ENCODE results near the gene ARPC2. TPM values are rescaled to one million over a fixed set of nuclear protein-coding genes. Genes with fewer than 3 reads are reported as not detected.

ARPC2 gene
- total and polyA plus RNA-seq, 7 donors = 235 to 517 (median 267) TPM

- intact Hi-C loops (cut with DNase I) = loop anchor here (5.0 to 10.0 kb wide), 4 partner anchors 77 to 354 kb away; partner anchors contain the start of genes CNOT9 and USP37
- no peak for DNase-seq
- TF ChIP-seq POLR2A (IDR thresholded peaks at IDR 0.05) (no peak), EP300 (IDR thresholded peaks at IDR 0.05) (no peak), CTCF (IDR thresholded peaks at IDR 0.05) (no peak), POLR2AphosphoS5 (IDR thresholded peaks at IDR 0.05) (no peak)
- Histone ChIP-seq H3K27me3 (no peaks in the 10 kb centered on the region), H3K9me3 (no peaks in the 10 kb centered on the region), H3K4me1 (peaks cover 0 to 66% (median 64%) of the 10 kb centered on the region in 4 donors), H3K4me3 (peak overlapping the region; percentile 67 to 97 (median 86)), H3K27ac (peak overlapping the region; percentile 91 to 99 (median 96)), H3K36me3 (no peaks in the 10 kb centered on the region)
- WGBS, 2 donors = 34 to 36% methylated on average over 12 of the region's 12 CpGs
Measured at GRCh38 chr2:218290316-218291261, 73.6 kb downstream of the ARPC2 start.

DNA sequence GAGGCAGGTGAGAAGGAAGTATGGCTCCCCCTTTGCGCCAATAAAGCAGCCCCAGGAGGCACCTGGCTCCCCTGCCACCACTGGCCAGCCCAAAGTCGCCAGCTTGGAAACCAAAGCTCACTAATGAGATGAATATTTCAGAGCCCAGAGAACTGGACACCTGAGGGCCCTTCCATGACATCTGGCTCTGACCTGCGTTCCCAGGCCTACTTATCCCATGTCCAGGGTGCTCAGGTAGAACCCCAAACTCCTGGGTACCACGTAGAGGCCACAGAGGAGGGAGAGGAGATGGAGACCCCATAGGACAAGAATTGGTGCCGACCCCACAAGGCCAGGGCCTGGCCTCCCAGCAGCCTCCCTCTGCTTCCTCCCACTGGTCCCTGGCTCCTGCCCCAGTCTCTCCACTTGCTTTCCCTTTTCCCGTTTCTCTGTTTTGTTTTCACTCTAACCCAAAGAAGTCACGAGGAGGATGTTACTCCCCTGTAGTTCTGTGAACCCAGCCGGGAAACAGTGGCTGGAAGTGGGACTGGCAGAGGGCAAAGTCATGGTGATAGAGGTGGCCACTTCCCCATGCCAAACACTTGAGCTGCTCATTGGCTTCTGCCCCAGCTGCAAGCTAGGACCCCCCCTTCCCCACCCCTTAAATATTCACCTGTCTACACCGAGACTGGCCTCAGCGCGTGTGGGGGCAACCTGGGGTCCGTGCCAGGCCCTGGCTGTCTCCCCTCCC lies 74.5 kb downstream of the ARPC2 start:
- TF ChIP-seq POLR2A (IDR thresholded peaks at IDR 0.05) = no peak
- no peak for TF ChIP-seq CTCF (IDR thresholded peaks at IDR 0.05)
- TF ChIP-seq EP300 (IDR thresholded peaks at IDR 0.05) = no peak
- TF ChIP-seq POLR2AphosphoS5 (IDR thresholded peaks at IDR 0.05) = peak in 3 of 4 donors; percentile 24 to 36 (median 29)

GRCh38 chr2:218292048-218293014 lies 75.3 kb downstream of the ARPC2 start, which contains the start of gene TMBIM1:
TMBIM1 (minus strand) TSS chr2:218292503; CDS start chr2:218282141, 10,362 bp downstream.
- peaks cover 0 to 50% (median 47%) of the 10 kb centered on the region in 4 donors for H3K4me1 ChIP-seq
- H3K4me3 ChIP-seq = peak within 1 kb of the TSS; percentile 67 to 97 (median 86)
- peak; percentile 91 for DNase-seq
- H3K36me3 ChIP-seq = no peaks in the 10 kb centered on the region
- H3K27ac ChIP-seq = peak within 1 kb of the TSS; percentile 91 to 99 (median 96)
- no peaks in the 10 kb centered on the region for H3K9me3 ChIP-seq
- 8 to 11% methylated on average over 63 of the region's 63 CpGs for WGBS, 2 donors
- TF ChIP-seq CTCF (IDR thresholded peaks at IDR 0.05) (peak in 2 of 4 experiments; percentile 30 to 93), EP300 (IDR thresholded peaks at IDR 0.05) (no peak), POLR2AphosphoS5 (IDR thresholded peaks at IDR 0.05) (peak; percentile 86 to 92 (median 89)), POLR2A (IDR thresholded peaks at IDR 0.05) (peak; percentile 66 to 82)
- H3K27me3 ChIP-seq = no peaks in the 10 kb centered on the region
- intact Hi-C loops (cut with DNase I) = loop anchor here (2.0 to 10.0 kb wide), 5 partner anchors 75 to 352 kb away; partner anchors contain the start of genes CNOT9 and USP37

More for the DNA sequence above, 74.5 kb downstream of the ARPC2 start:
- H3K36me3 ChIP-seq = no peaks in the 10 kb centered on the region
- DNase-seq = no peak
- intact Hi-C loops (cut with DNase I) = loop anchor here (2.0 to 10.0 kb wide), 5 partner anchors 76 to 353 kb away; partner anchors contain the start of genes CNOT9 and USP37
- peak overlapping the region; percentile 67 to 97 (median 86) for H3K4me3 ChIP-seq
- H3K4me1 ChIP-seq = peaks cover 0 to 57% (median 55%) of the 10 kb centered on the region in 4 donors
- WGBS, 2 donors = 29% methylated on average over 12 of the region's 12 CpGs
- H3K27ac ChIP-seq = peak overlapping the region; percentile 91 to 99 (median 96)
- no peaks in the 10 kb centered on the region for H3K27me3 ChIP-seq
- H3K9me3 ChIP-seq = no peaks in the 10 kb centered on the region
